K562 treated with DMSO at 1 percent for 12 hours (cell line): ENCODE data around the gene KARS1. TPM values are rescaled to one million over a fixed set of nuclear protein-coding genes. Genes with fewer than 3 reads are reported as not detected.

Source experiments
- total RNA-seq: library from RNA; unstranded; fragments of 300-600 nt; gene quantifications from 2 replicates; pipeline ENCODE4 v1.2.3, GENCODE V29; 2022; ENCODE audit not compliant: insufficient read depth

Gene KARS1
- 104 and 147 TPM in 2 replicates for total RNA-seq

DNA sequence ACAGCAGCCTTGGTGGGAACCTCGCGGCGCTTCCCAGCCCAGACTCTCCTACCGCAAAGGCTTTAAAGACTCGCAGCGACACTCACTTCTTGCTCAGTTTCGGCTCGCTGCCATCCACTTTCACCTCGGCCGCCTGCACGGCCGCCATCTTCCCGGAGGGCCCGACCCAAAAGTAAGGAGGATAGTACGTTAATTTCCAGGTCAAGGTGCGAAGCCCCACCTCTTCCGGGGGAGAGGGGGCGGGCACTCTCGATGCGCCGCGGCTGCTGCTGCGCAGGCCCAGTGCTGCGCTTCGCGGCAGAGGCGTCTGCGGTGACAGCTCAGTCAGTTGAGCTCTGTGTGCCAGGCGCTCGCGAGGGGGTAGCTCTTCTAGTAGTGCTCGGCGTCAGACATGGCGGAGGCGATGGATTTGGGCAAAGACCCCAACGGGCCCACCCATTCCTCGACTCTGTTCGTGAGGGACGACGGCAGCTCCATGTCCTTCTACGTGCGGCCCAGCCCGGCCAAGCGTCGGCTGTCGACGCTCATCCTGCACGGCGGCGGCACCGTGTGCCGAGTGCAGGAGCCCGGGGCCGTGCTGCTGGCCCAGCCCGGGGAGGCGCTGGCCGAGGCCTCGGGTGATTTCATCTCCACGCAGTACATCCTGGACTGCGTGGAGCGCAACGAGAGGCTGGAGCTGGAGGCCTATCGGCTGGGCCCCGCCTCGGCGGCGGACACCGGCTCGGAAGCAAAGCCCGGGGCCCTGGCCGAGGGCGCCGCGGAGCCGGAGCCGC, at the start of gene KARS1, which contains the start of gene TERF2IP:
Gene KARS1 (minus strand): TSS at position 174 of the 773 bp plus-strand sequence. CDS start 26 bp downstream, at position 148.
Gene TERF2IP (plus strand): TSS at position 282 of the 773 bp plus-strand sequence. CDS start 110 bp downstream, at position 392.

DNA sequence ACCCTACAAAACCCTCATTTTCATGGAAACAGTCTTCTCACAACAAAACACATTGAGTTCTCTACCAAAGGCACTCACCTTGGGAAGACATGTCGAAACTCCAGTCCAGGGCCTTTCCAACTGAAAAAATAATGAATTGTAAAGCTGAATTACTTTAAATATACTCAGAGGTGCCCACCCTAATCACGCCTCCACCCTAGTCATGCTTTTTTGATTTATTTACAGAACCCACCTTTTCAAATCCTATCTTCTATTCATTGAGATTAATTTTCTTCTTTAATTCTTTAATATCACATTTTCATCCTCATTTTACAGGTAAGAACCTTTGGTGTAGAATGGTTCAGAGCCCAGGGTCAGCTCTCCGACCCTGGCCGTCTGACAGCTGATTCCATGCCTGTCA, 29.4 kb upstream of the KARS1 start, which contains the start of gene CPHXL2:
Gene CPHXL2 (minus strand): TSS at position 101 of the 400 bp plus-strand sequence. CDS start 10 bp downstream, at position 91.

DNA sequence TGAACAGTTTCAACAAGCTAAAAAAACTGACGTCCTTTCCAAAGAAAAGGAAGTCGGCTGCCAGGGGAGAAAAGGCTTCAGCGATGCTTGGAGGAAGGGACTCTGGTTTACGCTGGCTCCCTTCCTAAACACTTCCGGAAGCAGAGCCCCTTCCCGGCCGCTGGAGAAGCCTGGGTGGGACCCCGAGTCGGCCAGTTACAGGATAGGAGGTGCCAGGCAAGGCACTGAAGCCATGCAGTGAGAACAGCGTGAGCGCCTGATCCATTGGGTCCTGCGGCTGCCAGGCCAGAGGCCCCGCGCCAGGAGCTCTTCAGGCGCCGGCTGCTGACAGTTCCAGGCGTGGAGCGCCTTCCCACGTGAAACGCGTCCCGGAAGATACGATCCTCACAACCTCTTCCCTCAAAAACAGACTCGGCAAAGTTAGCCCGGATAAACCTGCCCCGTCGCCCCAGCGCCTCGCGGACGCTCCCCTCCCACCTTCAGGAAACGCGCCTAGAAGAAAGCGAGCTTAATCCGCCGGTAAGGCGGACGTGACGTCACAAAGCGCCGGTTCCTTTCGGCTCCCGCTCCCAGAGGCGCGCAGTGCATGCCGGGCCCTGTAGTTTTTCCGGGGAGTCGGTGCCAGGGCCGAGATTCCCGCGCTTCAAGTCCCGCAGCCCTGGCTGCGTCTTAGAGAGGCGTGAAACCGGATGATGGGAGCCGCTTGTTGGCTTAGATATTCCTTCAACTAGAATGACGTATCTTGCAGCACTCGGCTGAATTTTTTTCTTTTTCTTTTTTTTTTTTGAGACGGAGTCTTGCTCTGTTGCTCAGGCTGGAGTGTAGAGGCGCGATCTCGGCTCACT, 24.5 kb downstream of the KARS1 start, which contains the start of gene ADAT1:
Gene ADAT1 (minus strand): TSS at position 521 of the 845 bp plus-strand sequence. CDS start 2,482 bp downstream, outside the sequence.

Other genes with a start within 250 kb of the KARS1 start
- 23.5 and 31.3 TPM in 2 replicates for gene CFDP1, start 214.2 kb downstream of the KARS1 start, total RNA-seq
- gene TMEM170A, start 183.0 kb downstream of the KARS1 start, total RNA-seq, result 16.0 and 28.5 TPM in 2 replicates
- gene CHST6, start 152.2 kb downstream of the KARS1 start, total RNA-seq, result not detected in 2 replicates
- not detected in 2 replicates for gene CHST5, start 111.6 kb downstream of the KARS1 start, total RNA-seq
- gene TMEM231, start 91.4 kb downstream of the KARS1 start, total RNA-seq, result 4.5 and 8.5 TPM in 2 replicates
- 170 and 201 TPM in 2 replicates for gene GABARAPL2, start 81.3 kb downstream of the KARS1 start, total RNA-seq
- gene ADAT1, start 24.4 kb downstream of the KARS1 start, total RNA-seq, result 6.3 and 27.2 TPM in 2 replicates
- 82.3 and 95.0 TPM in 2 replicates for gene TERF2IP, start 108 bp upstream of the KARS1 start, total RNA-seq
- gene CPHXL2, start 29.3 kb upstream of the KARS1 start, total RNA-seq, result not detected in 2 replicates
- gene DUXB, start 53.8 kb upstream of the KARS1 start, total RNA-seq, result not detected in 2 replicates
- not detected in 2 replicates for gene CPHXL, start 78.8 kb upstream of the KARS1 start, total RNA-seq